COLO829 (cell line): ENCODE data around the gene SLC27A1.
"Not testable (repeated sequence)": the region's sequence is repeated elsewhere in the genome, so short reads cannot be mapped to it uniquely, and the experiment has no call there.

Experiments used
- DNase-seq: peaks from one replicate; pipeline ENCODE4 v3.0.0; 2012; ENCODE audit warnings: low spot score

SLC27A1 gene

GRCh38 chr19:17511724-17512573 lies 41.6 kb downstream of the SLC27A1 start:
- DNase-seq = peak; percentile 28

GRCh38 chr19:17512574-17512939 lies 42.2 kb downstream of the SLC27A1 start:
- no peak for DNase-seq

GRCh38 chr19:17515408-17516149 lies 45.3 kb downstream of the SLC27A1 start:
- DNase-seq = no peak

GRCh38 chr19:17517898-17518297 lies 47.6 kb downstream of the SLC27A1 start:
- DNase-seq = no peak

- DNase-seq = not testable (repeated sequence)
Observed at GRCh38 chr19:17518654-17519053, 48.3 kb downstream of the SLC27A1 start.

- no peak for DNase-seq
Observed at GRCh38 chr19:17519967-17520366, 49.6 kb downstream of the SLC27A1 start.

GRCh38 chr19:17520865-17521264 lies 50.5 kb downstream of the SLC27A1 start:
- no peak for DNase-seq

GRCh38 chr19:17522988-17523872 lies 52.9 kb downstream of the SLC27A1 start:
- DNase-seq = no peak

- DNase-seq = no peak
Observed at GRCh38 chr19:17524651-17525050, 54.3 kb downstream of the SLC27A1 start.

GRCh38 chr19:17525141-17525540 lies 54.8 kb downstream of the SLC27A1 start:
- no peak for DNase-seq

GRCh38 chr19:17526922-17527321 lies 56.6 kb downstream of the SLC27A1 start:
- DNase-seq = no peak

GRCh38 chr19:17527326-17527725 lies 57.0 kb downstream of the SLC27A1 start:
- DNase-seq = no peak

GRCh38 chr19:17528610-17529009 lies 58.3 kb downstream of the SLC27A1 start:
- no peak for DNase-seq

- no peak for DNase-seq
Observed at GRCh38 chr19:17529239-17530158, 59.2 kb downstream of the SLC27A1 start.

GRCh38 chr19:17530586-17530985 lies 60.3 kb downstream of the SLC27A1 start:
- DNase-seq = no peak

GRCh38 chr19:17532116-17532515 lies 61.8 kb downstream of the SLC27A1 start:
- DNase-seq = no peak

GRCh38 chr19:17532557-17532956 lies 62.2 kb downstream of the SLC27A1 start:
- DNase-seq = no peak

- DNase-seq = no peak
Observed at GRCh38 chr19:17534767-17535166, 64.4 kb downstream of the SLC27A1 start.

- no peak for DNase-seq
Observed at GRCh38 chr19:17536955-17537354, 66.6 kb downstream of the SLC27A1 start.

GRCh38 chr19:17538684-17539237 lies 68.4 kb downstream of the SLC27A1 start:
- no peak for DNase-seq
